Panc1 (cell line): Measurements from ENCODE around the gene MFSD6.

Experiments used
- CTCF ChIP-seq: fragments of 450-650 bp; IDR thresholded peaks from 2 replicates; pipeline ENCODE4 v1.5.1; 2017; ENCODE audit warnings: mild to moderate bottlenecking
- POLR2AphosphoS5 ChIP-seq: IDR thresholded peaks from 2 replicates; pipeline ENCODE4 v1.6.1; 2012; ENCODE audit warnings: mild to moderate bottlenecking, low read depth, low read length, moderate library complexity

- no peak for TF ChIP-seq CTCF
- TF ChIP-seq POLR2AphosphoS5: no peak
Measured at GRCh38 chr2:190360561-190360960, 47.6 kb upstream of the MFSD6 start.
